LNCAP (cell line): ENCODE measurements around the gene DAPK2.

Source experiments
- CTCF ChIP-seq: fragments of 450-650 bp; IDR thresholded peaks from 2 replicates; pipeline ENCODE4 v1.5.1; 2017; ENCODE audit warnings: mild to moderate bottlenecking

DAPK2 gene

DNA sequence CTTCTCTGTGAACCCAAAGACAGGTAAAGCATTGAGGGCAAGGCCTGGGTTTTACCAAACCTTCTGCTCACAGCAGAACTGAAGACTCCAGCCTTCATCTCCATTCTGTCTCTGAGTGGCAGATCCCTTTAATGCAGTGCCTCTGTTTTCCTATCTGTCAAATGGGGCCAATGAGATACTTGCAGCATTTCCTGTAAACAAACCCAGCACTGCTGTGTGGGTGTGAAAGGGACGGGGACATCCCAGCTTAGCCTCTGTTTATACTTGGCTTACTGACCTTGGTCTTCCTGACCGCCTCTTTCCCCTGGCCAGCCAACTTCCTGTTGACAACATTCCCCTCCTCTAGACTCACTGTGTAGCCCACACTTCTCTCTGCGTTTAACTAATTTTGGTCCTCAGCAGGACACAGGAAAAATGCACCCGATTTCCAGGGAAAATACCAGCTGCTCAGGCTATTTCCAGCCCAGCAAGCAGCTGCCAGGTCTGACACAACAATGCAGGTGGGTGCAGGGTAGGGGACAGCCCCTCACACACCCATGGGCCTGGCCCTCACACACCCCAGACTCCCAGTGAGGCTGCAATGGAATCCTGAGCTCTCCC is 106.7 kb downstream of the DAPK2 start:
- TF ChIP-seq CTCF = no peak

DNA sequence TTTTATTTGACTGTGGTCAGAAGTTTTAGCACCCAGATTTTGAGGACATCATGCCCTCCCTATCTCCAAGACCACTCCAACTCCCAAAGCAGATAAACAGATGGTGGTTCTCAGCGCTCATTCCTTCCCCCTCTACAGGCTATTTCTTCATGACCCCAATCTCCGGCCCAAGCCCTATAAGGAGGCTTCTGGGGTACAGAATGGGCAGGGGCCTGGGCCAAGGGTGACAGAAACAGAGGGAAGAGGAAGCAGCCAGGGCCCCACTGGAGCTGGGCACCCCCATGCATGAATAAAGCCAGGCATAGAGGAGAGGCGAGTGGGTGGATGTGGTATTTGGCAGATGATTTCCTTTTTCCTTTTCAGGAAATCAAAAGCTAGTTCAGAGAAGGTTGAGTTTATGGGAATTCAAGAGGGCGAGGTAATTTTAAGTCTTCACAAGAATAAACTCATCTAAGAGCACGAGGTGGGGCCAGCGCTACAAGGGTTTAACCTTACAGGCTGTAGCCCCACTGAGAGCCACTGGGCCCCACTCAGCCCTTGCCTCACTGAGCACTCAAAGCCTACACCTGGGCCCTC is 107.7 kb downstream of the DAPK2 start:
- TF ChIP-seq CTCF = no peak

GRCh38 chr15:63933522-63933921 is 112.8 kb downstream of the DAPK2 start:
- no peak for TF ChIP-seq CTCF

DNA sequence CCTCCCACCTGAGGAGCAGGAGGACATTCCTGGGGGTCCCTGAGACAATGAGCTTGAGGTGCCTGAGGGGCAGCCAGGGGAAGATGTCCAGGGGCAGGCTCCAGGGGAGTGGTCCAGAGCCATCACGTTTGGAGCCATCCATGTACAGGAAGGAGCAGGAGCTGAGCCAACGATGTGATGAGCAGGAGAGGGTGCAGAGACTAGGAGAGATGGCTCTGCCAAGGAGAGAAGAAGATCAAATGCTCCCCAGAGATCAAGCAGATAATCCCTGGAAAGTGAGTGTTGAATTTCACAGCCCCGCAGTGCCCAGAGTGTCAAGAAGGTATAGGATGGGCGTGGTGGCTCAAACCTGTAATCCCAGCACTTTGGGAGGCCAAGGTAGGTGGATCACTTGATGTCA is 114.7 kb downstream of the DAPK2 start:
- TF ChIP-seq CTCF = no peak

GRCh38 chr15:63930034-63930433 is 116.3 kb downstream of the DAPK2 start:
- no peak for TF ChIP-seq CTCF

- no peak for TF ChIP-seq CTCF
Measured at GRCh38 chr15:63928185-63928842, 118.0 kb downstream of the DAPK2 start.

GRCh38 chr15:63923993-63924950 is 122.0 kb downstream of the DAPK2 start:
- no peak for TF ChIP-seq CTCF
